DOHH2 (cell line): ENCODE data around the gene EPHB2.

Experiments used
- EZH2phosphoT487 ChIP-seq: fragments of 200-600 bp; sonication (generic); IDR thresholded peaks from 2 replicates; pipeline ENCODE4 v1.6.1; 2017; ENCODE audit warnings: borderline replicate concordance, mild to moderate bottlenecking, antibody characterized with exemption, low read length, moderate library complexity, mixed read lengths
- TF ChIP-seq, protein P1 (sequence below): fragments of 200-600 bp; sonication (generic); IDR thresholded peaks from one replicate; pipeline ENCODE4 v1.5.1; 2014; ENCODE audit warnings: antibody characterized with exemption, mild to moderate bottlenecking, low read depth, low read length; ENCODE audit not compliant: poor library complexity, severe bottlenecking

DNA sequence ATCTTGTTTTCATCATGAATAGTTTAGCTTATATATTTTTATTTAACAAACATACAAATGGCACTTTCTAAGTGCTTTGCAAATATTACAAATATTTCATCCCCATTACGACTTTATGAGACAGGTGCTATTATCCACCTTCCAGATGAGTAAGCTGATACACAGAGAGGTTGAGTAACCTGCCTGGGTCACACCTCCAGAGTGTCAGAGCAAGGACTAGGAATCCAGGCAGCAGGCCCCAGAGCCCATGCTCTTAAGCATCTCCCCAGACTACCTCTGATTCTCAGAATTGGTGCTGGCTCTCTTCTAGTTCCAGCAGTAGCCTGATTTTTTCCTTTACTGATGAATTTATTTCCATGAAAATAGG, 40.0 kb downstream of the EPHB2 start:
- TF ChIP-seq, protein P1, sequence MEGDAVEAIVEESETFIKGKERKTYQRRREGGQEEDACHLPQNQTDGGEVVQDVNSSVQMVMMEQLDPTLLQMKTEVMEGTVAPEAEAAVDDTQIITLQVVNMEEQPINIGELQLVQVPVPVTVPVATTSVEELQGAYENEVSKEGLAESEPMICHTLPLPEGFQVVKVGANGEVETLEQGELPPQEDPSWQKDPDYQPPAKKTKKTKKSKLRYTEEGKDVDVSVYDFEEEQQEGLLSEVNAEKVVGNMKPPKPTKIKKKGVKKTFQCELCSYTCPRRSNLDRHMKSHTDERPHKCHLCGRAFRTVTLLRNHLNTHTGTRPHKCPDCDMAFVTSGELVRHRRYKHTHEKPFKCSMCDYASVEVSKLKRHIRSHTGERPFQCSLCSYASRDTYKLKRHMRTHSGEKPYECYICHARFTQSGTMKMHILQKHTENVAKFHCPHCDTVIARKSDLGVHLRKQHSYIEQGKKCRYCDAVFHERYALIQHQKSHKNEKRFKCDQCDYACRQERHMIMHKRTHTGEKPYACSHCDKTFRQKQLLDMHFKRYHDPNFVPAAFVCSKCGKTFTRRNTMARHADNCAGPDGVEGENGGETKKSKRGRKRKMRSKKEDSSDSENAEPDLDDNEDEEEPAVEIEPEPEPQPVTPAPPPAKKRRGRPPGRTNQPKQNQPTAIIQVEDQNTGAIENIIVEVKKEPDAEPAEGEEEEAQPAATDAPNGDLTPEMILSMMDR = no peak
- TF ChIP-seq EZH2phosphoT487 = no peak
